Brain microvascular endothelial cell (primary cell): ENCODE data around the gene OR2AG1.
A peak's percentile ranks its signal among the peaks of the same experiment; 100 is the strongest.

Experiments used
- DNase-seq: peaks from one replicate; pipeline ENCODE4 v3.0.0-alpha.2; 2020
- H3K27ac ChIP-seq: fragments of 250-450 bp; sonication (Bioruptor Pico); 2 replicates; pipeline ENCODE4 v1.5.1; 2020; ENCODE audit warnings: mild to moderate bottlenecking, moderate library complexity
- H3K27me3 ChIP-seq: fragments of 250-450 bp; sonication (Bioruptor Pico); replicated peaks from 2 replicates; pipeline ENCODE4 v1.5.1; 2020; ENCODE audit warnings: mild to moderate bottlenecking
- H3K36me3 ChIP-seq: fragments of 250-450 bp; sonication (Bioruptor Pico); replicated peaks from 2 replicates; pipeline ENCODE4 v1.5.1; 2020; ENCODE audit warnings: mild to moderate bottlenecking
- H3K4me3 ChIP-seq: 2 replicates; pipeline ENCODE4 v1.5.1; 2011; ENCODE audit warnings: low read depth, mild to moderate bottlenecking, control low read depth, low read length, moderate library complexity
- CTCF ChIP-seq: IDR thresholded peaks from 2 replicates; pipeline ENCODE4 v1.5.1; 2011; ENCODE audit warnings: low read depth, mild to moderate bottlenecking, moderate library complexity, low read length, control low read depth, inconsistent platforms; ENCODE audit errors: missing control alignments
- in situ Hi-C: cut with HindIII; loops from 2 replicates; pipeline ENCODE4 v1.10.0; 2017; ENCODE audit warnings: low sequenced_read_pairs, low pct_ligation_motif_present

Gene OR2AG1

DNA sequence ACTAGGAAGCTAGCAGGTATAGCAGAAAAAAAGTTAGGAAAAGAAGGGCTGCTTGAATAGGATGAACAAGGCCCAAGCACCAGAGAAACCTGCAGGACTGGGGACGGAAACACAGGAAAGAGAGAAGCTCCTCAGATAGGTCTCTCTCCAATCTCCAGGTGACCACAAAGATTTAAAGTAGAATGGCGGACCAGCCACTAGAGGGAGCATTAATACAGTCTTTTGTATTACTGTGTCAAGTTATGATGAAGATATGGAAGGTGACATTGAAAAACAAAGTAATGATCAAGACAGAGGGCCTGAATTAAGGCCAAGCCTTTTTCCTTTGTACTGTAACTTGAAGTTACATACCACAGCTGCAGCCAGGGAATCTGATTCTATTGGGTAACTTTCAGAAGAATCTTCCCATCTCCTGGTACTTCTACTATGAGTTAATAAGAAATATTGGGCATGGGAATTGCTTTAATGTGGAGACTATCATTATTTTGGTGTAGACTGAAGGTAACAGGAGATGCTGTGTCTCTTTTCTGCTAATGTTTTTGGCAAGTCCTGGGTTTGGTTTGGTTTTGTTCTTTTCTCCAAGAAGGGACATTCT lies 44.9 kb upstream of the OR2AG1 start:
- in situ Hi-C loops, result no loop called here
- peak; percentile 67 for TF ChIP-seq CTCF
- Histone ChIP-seq H3K27ac (no peak overlapping the region), H3K36me3 (no peaks in the 10 kb centered on the region), H3K4me3 (no peak overlapping the region), H3K27me3 (no peaks in the 10 kb centered on the region)
- peak; percentile 61 for DNase-seq

DNA sequence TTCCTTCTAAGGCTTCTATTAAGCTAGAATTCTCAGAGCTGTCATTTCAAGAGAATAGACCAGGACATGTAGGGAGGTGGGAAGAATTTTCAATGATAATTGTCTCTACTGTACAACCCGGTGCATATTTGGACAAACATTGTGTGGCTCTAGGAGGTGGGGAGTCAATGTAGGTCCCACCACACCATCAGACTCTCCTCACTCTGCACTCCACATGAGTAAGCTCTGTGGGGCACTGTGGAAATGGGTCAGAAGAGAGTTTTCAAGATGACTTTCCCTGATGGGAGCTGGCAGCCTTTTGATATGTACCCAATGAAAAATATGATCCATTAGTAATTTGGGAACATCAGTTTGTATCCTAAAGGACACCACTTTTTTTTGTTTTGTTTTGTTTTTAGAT lies 44.2 kb upstream of the OR2AG1 start:
- in situ Hi-C loops, result no loop called here
- Histone ChIP-seq H3K27me3 (no peaks in the 10 kb centered on the region), H3K36me3 (no peaks in the 10 kb centered on the region), H3K27ac (no peak overlapping the region), H3K4me3 (no peak overlapping the region)
- no peak for DNase-seq
- no peak for TF ChIP-seq CTCF

- in situ Hi-C loops, result no loop called here
- no peak for DNase-seq
- H3K36me3 ChIP-seq, result no peaks in the 10 kb centered on the region
- no peak for TF ChIP-seq CTCF
- H3K4me3 ChIP-seq, result no peak overlapping the region
- H3K27ac ChIP-seq, result no peak overlapping the region
- no peaks in the 10 kb centered on the region for H3K27me3 ChIP-seq
Observed at GRCh38 chr11:6742260-6742659, 40.6 kb upstream of the OR2AG1 start.

- DNase-seq, result no peak
- Histone ChIP-seq H3K27ac (no peak overlapping the region), H3K36me3 (no peaks in the 10 kb centered on the region), H3K4me3 (no peak overlapping the region), H3K27me3 (no peaks in the 10 kb centered on the region)
- TF ChIP-seq CTCF, result no peak
- in situ Hi-C loops, result no loop called here
Observed at GRCh38 chr11:6745018-6745417, 37.8 kb upstream of the OR2AG1 start.

GRCh38 chr11:6745465-6746015 lies 37.3 kb upstream of the OR2AG1 start:
- no peak overlapping the region for H3K4me3 ChIP-seq
- in situ Hi-C loops, result no loop called here
- H3K36me3 ChIP-seq, result no peaks in the 10 kb centered on the region
- no peak for DNase-seq
- TF ChIP-seq CTCF, result no peak
- no peaks in the 10 kb centered on the region for H3K27me3 ChIP-seq
- H3K27ac ChIP-seq, result no peak overlapping the region

DNA sequence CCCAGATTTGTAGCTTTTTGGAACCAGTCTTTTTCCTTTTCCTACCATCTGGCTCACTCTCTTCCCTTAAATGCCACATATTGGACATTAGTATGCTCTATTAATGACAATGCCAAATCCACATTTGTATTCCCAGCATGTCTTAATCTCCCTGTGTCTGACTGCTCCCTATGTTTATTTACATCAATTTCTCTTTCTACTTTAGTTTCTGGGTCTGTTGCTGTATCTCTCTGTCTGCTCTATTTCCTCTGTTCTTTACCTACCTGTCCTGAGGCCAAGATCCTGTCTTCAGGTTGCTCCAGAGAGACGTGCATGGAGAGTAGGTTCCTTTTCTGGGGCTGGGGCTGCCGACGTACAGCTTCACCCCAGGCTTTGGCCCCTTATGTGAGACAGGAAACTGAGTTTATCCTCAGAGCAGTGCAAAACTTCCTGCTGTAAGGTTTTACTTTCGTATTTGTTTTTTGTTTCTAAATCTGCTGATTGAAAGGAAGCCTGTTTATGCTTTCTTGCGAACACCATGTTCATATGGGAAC lies 36.7 kb upstream of the OR2AG1 start:
- Histone ChIP-seq H3K27me3 (no peaks in the 10 kb centered on the region), H3K27ac (no peak overlapping the region), H3K36me3 (no peaks in the 10 kb centered on the region), H3K4me3 (no peak overlapping the region)
- no peak for DNase-seq
- in situ Hi-C loops, result no loop called here
- TF ChIP-seq CTCF, result no peak
